ENCODE results near the gene SBF2.

DNA sequence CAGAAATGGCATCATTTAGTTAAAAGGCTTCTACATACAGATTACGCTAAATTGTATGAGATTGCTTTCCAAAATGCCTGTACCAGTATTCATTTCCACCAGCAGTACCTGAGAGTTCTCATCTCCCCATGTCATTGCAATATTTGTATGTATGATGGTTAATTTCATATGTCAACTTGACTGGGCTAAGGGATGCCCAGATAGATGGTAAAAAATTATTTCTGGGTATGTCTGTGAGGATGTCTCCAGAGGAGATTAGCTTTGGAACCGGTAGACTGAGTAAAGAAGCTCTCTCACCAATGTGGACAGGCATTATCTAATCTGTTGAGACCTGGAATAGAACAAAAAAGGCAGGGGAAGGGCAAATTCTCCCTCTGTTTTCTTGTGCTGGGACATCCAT, 17.8 kb upstream of the SBF2 start:
- TF ChIP-seq, protein P1, sequence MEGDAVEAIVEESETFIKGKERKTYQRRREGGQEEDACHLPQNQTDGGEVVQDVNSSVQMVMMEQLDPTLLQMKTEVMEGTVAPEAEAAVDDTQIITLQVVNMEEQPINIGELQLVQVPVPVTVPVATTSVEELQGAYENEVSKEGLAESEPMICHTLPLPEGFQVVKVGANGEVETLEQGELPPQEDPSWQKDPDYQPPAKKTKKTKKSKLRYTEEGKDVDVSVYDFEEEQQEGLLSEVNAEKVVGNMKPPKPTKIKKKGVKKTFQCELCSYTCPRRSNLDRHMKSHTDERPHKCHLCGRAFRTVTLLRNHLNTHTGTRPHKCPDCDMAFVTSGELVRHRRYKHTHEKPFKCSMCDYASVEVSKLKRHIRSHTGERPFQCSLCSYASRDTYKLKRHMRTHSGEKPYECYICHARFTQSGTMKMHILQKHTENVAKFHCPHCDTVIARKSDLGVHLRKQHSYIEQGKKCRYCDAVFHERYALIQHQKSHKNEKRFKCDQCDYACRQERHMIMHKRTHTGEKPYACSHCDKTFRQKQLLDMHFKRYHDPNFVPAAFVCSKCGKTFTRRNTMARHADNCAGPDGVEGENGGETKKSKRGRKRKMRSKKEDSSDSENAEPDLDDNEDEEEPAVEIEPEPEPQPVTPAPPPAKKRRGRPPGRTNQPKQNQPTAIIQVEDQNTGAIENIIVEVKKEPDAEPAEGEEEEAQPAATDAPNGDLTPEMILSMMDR (IDR thresholded peaks at IDR 0.05 in 4 of 5, conservative IDR thresholded peaks at IDR 0.05 in 1 of 5): no peak
- no peak for TF ChIP-seq POLR2A (IDR thresholded peaks at IDR 0.05)

All from gastrocnemius medialis (tissue), 4 donors.